Amniotic stem cell (primary cell): Measurements from ENCODE around the gene DHDH.

ENCODE experiments used
- DNase-seq: peaks from one replicate; lab custom pipeline; 2025; lab: John Stamatoyannopoulos, UW

The DHDH gene

GRCh38 chr19:48950830-48951519, 17.5 kb downstream of the DHDH start:
- DNase-seq, result no peak

GRCh38 chr19:48953141-48953540, 19.6 kb downstream of the DHDH start:
- no peak for DNase-seq

- DNase-seq, result no peak
Observed at GRCh38 chr19:48953990-48954594, 20.6 kb downstream of the DHDH start.

GRCh38 chr19:48954595-48955307, 21.3 kb downstream of the DHDH start, which contains the start of gene BAX:
Gene BAX, plus strand, starts transcription at chr19:48954875. Its CDS starts 54 bp downstream, at chr19:48954929.
- peak; percentile 76 for DNase-seq

- no peak for DNase-seq
Observed at GRCh38 chr19:48955308-48955958, 21.9 kb downstream of the DHDH start.

GRCh38 chr19:48958006-48958405, 24.5 kb downstream of the DHDH start:
- no peak for DNase-seq

GRCh38 chr19:48959341-48960239, 26.1 kb downstream of the DHDH start:
- no peak for DNase-seq

- no peak for DNase-seq
Observed at GRCh38 chr19:48961051-48961649, 27.7 kb downstream of the DHDH start.

GRCh38 chr19:48961673-48962028, 28.2 kb downstream of the DHDH start:
- no peak for DNase-seq

- no peak for DNase-seq
Observed at GRCh38 chr19:48962029-48962848, 28.7 kb downstream of the DHDH start.

GRCh38 chr19:48962849-48963165, 29.3 kb downstream of the DHDH start:
- DNase-seq, result no peak

- DNase-seq, result peak; percentile 40
Observed at GRCh38 chr19:48963371-48964204, 30.1 kb downstream of the DHDH start.

GRCh38 chr19:48964205-48965039, 30.9 kb downstream of the DHDH start:
- no peak for DNase-seq

GRCh38 chr19:48965040-48965805, 31.7 kb downstream of the DHDH start, which contains the start of gene FTL:
Gene FTL, plus strand, starts transcription at chr19:48965309. Its CDS starts 199 bp downstream, at chr19:48965508.
- peak; percentile 87 for DNase-seq

GRCh38 chr19:48965806-48966540, 32.5 kb downstream of the DHDH start:
- DNase-seq, result peak; percentile 74

GRCh38 chr19:48966541-48967345, 33.2 kb downstream of the DHDH start:
- no peak for DNase-seq
